Stimulated activated CD8-positive, alpha-beta memory T cell treated with anti-CD3 and anti-CD28 coated beads, Interleukin-15, amount 100 ng/mL, for 24 hours (primary cell): ENCODE results near the gene ESPNL.
"Not testable (repeated sequence)": the region's sequence is repeated elsewhere in the genome, so short reads cannot be mapped to it uniquely, and the experiment has no call there.

Source experiments
- DNase-seq: peaks from one replicate; pipeline ENCODE4 v3.0.0-alpha.2; 2020; ENCODE audit warnings: low read depth

ESPNL gene

DNA sequence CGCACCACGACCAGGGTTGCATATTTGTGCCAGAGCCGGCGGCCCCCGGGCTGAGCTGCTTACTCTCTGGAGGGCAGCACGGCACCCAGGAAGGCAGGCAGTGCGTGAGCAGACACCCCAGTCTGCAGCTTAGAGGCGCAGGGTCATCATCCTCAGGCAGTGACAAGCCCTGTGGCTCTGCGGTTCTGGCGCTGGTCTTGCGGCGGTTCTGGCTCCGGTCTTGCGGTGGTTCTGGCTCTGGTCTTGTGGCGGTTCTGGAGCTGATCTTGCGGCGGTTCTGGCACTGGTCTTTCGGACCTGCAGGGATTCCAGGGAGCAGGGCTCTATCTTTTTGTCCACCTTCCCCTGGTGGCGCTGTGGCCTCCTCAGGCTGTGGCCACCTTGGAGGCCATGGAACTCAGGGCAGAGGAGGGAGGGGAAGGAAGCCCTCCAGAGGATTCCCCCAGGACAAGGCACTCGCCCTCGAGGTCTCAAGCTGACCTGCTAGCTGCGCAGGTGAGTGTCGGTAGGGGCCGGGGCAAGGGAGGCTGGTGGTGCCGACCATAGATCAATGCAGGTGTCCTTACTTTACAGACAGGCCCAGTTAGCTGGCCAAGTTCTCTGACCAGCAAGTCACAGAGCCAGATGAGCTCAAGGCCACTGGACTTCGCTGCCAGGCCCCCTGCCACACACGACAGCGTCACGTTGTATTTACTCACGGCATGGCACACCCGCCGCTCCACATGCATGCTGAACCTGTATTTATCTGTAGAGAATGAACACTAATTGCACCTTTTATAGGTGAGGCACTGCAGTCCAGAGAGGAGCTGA, 14.9 kb downstream of the ESPNL start:
- DNase-seq, result no peak

GRCh38 chr2:238115709-238116108, 15.6 kb downstream of the ESPNL start:
- not testable (repeated sequence) for DNase-seq

GRCh38 chr2:238116298-238117198, 16.4 kb downstream of the ESPNL start:
- no peak for DNase-seq

DNA sequence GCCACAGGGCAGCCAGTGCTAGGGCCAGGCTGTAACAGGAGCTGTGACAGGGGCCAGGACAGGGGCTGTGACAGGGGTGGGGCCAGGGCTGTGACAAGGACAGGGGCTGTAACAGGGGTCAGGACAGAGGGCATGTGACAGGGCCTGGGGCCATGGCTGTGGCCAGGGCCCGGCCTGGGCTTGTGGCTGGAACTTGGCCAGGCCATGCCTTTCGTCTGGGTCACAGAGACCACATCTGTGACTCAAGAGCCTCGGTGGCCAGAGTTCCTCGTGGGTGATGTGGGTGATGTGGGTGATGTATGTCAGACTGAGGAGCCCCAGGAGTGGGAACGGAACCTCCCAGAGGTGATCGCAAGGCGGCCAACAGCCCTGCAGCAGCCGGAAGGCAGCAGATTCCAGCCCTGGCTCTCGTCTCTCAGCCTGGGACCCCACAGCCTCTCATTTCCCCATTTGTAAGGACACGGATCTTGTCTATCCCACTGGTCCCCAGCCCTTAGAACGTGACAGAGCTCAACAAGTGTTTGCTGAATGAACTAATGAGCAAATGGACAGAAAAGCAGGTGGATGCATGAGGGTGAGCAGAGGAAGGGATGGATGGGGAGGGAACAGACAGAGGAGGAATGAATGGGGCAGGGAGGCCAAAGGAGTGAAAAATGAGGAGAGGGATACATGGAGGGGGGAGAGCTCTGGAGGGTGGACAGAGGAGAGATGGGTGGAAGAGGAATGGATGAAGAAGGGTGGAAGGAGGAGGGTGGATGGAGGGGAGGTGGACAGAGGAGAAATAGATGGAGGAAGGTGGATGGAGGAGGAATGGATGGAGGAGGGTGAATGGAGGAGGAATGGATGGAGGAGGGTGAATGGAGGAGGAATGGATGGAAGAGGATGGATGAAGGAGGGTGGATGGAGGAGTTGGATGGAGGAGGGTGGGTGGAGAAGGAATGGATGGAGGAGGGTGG, 17.3 kb downstream of the ESPNL start:
- no peak for DNase-seq

- DNase-seq, result no peak
These were observed 19.8 kb downstream of the ESPNL start for GRCh38 chr2:238119756-238120462.

DNA sequence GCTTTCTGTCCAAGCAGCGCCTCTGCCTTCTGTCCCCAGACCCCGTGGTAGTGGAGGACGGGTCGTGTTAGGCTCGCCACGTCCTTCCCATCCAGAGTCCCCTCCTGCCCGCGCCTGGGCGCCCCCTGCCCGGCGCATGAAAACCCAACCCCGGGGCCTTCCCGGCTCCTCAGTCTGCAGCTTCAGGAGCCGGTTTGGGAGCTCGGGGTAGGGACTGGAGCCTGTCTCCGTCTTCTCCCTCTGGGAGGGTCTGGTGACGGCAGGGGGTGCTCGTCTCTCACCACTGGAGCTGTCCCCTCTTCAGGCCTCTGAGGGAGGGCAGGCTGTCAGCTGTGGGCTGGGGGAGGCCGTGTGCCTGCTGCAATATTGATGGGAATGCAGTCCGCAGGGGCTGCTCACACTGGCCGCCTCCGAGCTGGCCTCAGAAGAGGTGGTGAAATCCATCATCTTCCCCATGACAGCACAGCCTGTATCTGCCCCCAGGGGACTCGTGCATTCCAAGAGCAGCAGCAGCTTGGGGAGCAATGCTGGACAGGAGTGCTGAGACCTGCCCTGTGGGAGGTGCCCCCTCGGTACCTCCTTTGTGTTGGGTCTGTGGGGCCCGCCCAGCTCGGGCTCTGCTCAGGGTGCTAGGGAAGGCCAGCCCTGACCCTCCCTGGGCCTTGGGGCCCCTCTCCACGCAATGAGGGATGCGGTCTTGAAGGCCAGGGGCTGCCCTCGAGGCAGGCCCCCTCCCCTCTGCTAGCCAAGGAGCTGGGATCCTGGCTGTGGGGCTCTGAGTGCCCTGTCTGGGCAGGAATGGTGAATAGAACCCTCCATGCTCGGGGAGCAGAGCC, 20.5 kb downstream of the ESPNL start:
- no peak for DNase-seq

- no peak for DNase-seq
These were observed 21.6 kb downstream of the ESPNL start for GRCh38 chr2:238121511-238122286.

GRCh38 chr2:238122287-238123217, 22.4 kb downstream of the ESPNL start:
- DNase-seq, result no peak

GRCh38 chr2:238123218-238123971, 23.3 kb downstream of the ESPNL start:
- no peak for DNase-seq

- DNase-seq, result no peak
These were observed 23.9 kb downstream of the ESPNL start for GRCh38 chr2:238123991-238124470.

GRCh38 chr2:238124488-238125126, 24.5 kb downstream of the ESPNL start:
- no peak for DNase-seq

DNA sequence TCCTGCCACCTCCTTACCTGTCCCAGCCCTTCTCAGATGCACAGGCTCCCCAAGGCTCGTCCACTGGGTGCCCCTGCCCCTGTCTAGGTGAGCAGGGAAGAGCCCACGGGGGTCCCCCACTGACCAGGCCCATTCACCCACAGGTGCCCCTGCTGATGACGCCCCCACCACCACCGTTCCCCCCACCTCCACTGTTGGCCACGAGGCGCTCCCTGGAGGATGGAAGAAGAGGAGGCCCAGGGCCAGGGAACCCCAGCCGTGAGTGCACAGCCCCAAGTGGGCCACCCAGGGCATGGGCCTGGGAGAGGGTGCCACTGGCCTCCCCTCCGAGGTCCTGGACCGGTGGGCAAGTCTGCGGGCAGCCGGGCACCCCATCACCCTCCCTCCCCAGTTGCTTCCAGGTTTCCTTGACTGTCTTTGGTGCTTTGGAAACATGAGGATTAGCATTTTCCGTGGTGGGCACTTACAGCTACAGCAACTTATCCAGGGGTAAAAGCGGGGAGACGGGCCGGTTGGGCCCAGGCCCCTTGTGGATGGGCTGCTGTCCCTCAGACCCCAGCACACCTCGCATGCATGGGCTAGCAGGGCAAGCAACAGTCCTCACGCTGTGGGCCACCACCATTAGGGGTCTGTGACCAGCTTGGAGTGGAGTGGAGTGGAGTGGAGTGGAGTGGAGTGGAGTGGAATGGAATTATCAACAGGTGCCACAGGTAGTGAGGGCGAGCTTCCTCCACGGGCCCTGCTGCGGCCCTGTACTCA, 25.2 kb downstream of the ESPNL start:
- no peak for DNase-seq

GRCh38 chr2:238126338-238126737, 26.2 kb downstream of the ESPNL start:
- no peak for DNase-seq

DNA sequence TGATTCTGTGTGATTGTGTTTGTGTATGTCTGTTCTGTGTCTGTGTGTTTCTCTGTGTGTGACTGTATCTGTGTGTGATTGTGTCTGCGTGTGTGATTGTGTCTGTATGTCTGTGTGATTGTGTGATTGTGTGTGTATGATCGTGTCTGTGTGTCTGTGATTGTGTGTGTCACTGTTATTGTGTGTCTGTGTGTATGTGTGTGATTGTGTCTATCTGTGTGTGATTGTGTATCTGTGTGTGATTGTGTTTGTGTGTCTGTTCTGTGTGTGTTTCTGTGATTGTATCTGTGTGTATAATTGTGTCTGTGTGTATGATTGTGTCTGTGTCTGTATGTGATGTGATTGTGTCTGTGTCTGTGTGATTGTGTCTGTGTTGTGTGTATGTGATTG, 26.6 kb downstream of the ESPNL start:
- no peak for DNase-seq

DNA sequence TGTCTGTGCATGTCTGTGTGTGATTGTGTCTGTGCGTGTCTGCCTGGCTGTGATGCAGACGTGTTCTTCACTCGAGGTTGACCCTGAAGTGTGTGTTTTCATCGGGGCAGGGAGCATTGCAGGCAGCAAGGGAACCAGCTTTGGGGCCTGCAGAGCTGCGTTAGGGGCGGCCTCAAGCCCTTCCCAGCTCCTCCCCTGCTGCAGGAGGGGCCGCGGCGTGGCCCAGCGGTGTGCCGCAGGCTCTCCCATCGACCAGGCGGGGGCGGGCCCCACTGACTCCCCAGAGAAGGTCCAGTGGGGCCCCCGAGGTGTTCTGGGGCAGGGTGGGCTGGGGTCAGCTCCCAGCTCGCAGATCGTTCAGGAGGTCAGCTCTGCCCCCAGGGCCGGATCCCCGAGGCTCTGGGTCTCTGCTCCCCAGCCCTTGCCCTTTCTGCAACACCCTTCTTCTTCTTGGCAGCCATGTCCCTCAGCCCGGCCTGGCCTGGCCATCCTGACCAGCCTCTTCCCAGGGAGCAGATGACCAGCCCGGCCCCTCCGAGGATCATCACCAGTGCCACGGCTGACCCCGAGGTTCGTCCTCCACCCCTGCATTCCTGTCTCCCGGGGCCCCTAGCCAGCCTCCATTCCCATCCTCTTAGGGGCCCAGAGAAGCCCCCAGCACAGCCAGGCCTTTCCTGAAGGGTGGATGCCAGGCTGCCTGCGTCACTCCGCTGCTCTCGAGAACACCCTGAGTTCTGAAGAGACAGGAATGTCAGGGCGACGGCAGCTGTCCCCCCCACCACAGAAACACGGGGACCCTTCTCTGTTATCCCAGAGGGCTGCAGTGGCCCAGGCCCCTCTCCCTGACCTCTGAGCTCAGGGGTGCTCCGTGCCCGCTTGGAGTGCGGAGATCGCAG, 27.3 kb downstream of the ESPNL start:
- no peak for DNase-seq
